Neutrophil (primary cell): Measurements from ENCODE around the gene PFKL.

Experiments
- H3K27ac ChIP-seq: fragments of 200-600 bp; sonication (generic); 2 replicates; pipeline ENCODE4 v1.5.1; 2016; ENCODE audit warnings: mild to moderate bottlenecking, moderate library complexity
- H3K27me3 ChIP-seq: fragments of 200-600 bp; sonication (generic); 2 replicates; pipeline ENCODE4 v1.6.0; 2016; ENCODE audit warnings: mild to moderate bottlenecking
- H3K36me3 ChIP-seq: fragments of 200-600 bp; sonication (generic); 2 replicates; pipeline ENCODE4 v1.5.1; 2017
- H3K4me1 ChIP-seq, 2 experiments: fragments of 200-600 bp in 1 of 2; sonication (generic) in 1 of 2; 1 replicate in 1 of 2; 2 replicates in 1 of 2; pipeline versions ENCODE4 v1.5.1 to v1.6.1; 2013 to 2016; ENCODE audit warnings: low read depth in 1 of 2, low read length in 1 of 2, mild to moderate bottlenecking in 1 of 2, moderate library complexity in 1 of 2; ENCODE audit not compliant: control insufficient read depth in 1 of 2, insufficient read depth in 1 of 2
- H3K4me3 ChIP-seq, 2 experiments: fragments of 200-600 bp in 1 of 2; sonication (generic) in 1 of 2; 1 replicate in 1 of 2; 2 replicates in 1 of 2; pipeline ENCODE4 v1.5.1; 2013 to 2016; ENCODE audit warnings: low read depth in 1 of 2, low read length in 1 of 2, mild to moderate bottlenecking in 1 of 2, moderate library complexity in 1 of 2
- H3K9me3 ChIP-seq: fragments of 200-600 bp; sonication (generic); 2 replicates; pipeline ENCODE4 v1.5.1; 2016
- TF ChIP-seq, protein P1 (sequence below): fragments of 200-600 bp; sonication (generic); IDR thresholded peaks from 2 replicates; pipeline ENCODE4 v1.5.1; 2016; ENCODE audit warnings: antibody characterized with exemption

Gene PFKL

DNA sequence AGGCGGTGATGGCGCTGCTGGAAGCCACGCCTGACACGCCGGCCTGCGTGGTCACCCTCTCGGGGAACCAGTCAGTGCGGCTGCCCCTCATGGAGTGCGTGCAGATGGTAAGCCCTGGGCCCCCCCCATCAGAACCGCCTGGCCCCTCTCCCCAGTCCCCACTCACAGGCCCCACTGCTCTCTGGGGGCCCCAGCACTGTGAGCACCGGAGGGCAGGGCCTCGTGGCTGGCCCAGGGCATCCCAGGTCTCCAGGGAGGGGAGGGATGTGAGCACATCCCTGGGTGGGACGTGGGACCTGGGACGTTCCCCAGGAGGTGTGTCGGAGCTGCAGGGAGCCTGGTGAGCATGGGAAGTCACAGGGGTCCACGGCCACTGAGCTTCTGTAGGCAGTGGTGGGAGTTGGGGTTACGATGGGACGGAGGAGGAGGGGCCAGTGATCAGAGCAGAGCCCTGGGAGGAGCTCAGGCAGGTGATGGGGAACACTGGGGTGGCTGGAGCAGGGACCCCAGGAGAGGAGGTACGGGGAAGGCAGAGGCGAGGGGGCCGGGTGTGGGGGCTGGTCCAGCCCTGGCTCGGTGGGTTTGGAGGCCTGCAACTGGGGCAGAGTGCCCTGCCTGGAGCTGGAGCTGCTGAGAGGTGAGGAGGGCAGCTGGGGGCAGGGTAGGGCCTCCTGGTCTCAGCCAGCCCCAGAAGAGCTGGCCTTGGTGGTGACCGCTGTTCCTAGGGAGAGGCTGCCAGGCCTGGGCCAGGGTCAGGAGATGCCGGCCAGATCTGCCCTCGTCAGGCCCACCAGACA is 18.8 kb downstream of the PFKL start:
- H3K4me3 ChIP-seq, result no peak overlapping the region
- no peaks in the 10 kb centered on the region for H3K27me3 ChIP-seq
- H3K4me1 ChIP-seq, result no peaks in the 10 kb centered on the region
- H3K27ac ChIP-seq, result no peak overlapping the region
- TF ChIP-seq, protein P1, sequence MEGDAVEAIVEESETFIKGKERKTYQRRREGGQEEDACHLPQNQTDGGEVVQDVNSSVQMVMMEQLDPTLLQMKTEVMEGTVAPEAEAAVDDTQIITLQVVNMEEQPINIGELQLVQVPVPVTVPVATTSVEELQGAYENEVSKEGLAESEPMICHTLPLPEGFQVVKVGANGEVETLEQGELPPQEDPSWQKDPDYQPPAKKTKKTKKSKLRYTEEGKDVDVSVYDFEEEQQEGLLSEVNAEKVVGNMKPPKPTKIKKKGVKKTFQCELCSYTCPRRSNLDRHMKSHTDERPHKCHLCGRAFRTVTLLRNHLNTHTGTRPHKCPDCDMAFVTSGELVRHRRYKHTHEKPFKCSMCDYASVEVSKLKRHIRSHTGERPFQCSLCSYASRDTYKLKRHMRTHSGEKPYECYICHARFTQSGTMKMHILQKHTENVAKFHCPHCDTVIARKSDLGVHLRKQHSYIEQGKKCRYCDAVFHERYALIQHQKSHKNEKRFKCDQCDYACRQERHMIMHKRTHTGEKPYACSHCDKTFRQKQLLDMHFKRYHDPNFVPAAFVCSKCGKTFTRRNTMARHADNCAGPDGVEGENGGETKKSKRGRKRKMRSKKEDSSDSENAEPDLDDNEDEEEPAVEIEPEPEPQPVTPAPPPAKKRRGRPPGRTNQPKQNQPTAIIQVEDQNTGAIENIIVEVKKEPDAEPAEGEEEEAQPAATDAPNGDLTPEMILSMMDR, result no peak
- no peaks in the 10 kb centered on the region for H3K9me3 ChIP-seq
- peaks cover 98% of the 10 kb centered on the region for H3K36me3 ChIP-seq

DNA sequence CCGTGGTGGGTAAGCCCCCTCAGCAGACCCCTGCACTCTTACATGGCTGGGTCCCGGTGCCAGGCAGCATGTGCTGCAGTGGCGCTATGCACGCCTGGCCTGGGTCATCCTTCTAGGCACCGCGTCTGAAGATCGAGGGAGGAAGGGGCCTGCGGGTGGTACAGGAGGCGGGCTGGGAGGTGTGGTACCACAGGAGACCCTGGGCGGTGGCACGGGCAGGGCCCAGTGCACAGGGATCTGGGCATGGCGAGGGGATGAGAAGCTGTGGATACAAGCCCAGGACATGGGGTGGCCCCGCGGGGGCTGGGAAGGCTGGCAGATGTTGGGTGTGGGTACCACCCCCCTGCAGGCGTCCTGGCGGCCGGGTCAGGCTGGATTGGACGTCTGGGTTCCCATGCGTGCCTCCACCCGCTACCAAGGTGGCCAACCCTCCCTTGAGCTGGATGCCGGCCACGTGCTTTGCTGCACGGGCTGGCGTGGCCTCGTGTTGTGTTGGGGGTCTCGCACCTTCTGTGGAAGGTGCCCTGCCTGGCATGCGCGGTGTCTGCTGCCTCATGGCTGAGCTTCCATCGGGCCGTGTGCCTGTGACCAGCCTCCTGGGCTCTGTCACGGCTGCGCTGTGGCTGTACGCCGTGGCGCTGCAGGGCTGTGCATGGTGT is 19.7 kb downstream of the PFKL start:
- TF ChIP-seq, protein P1, result no peak
- H3K4me3 ChIP-seq, result no peak overlapping the region
- no peak overlapping the region for H3K27ac ChIP-seq
- peaks cover 98% of the 10 kb centered on the region for H3K36me3 ChIP-seq
- no peaks in the 10 kb centered on the region for H3K27me3 ChIP-seq
- no peaks in the 10 kb centered on the region for H3K9me3 ChIP-seq
- no peaks in the 10 kb centered on the region for H3K4me1 ChIP-seq

DNA sequence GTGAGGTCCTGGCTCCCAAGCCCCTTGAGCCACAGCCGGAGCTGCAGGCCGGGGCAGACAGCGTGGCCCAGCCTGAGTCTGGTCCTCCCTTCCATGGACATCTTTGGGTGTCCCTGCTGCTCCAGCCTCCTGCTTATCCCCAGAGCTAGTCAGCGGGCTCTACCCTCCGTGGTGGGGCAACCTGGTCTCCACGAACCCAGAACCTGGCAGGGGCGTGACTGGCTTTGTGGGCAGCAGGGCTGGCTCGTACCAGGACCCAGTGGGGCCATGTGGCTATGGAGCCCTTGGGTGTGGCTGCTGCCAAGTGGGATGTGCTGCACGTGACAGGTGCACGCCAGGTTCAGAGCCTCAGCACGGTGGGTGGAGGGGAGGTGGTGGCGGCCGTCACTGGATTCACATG is 21.0 kb downstream of the PFKL start:
- H3K36me3 ChIP-seq, result peaks cover 99% of the 10 kb centered on the region
- H3K27me3 ChIP-seq, result no peaks in the 10 kb centered on the region
- no peaks in the 10 kb centered on the region for H3K4me1 ChIP-seq
- H3K4me3 ChIP-seq, result no peak overlapping the region
- TF ChIP-seq, protein P1, result no peak
- H3K27ac ChIP-seq, result no peak overlapping the region
- H3K9me3 ChIP-seq, result no peaks in the 10 kb centered on the region

DNA sequence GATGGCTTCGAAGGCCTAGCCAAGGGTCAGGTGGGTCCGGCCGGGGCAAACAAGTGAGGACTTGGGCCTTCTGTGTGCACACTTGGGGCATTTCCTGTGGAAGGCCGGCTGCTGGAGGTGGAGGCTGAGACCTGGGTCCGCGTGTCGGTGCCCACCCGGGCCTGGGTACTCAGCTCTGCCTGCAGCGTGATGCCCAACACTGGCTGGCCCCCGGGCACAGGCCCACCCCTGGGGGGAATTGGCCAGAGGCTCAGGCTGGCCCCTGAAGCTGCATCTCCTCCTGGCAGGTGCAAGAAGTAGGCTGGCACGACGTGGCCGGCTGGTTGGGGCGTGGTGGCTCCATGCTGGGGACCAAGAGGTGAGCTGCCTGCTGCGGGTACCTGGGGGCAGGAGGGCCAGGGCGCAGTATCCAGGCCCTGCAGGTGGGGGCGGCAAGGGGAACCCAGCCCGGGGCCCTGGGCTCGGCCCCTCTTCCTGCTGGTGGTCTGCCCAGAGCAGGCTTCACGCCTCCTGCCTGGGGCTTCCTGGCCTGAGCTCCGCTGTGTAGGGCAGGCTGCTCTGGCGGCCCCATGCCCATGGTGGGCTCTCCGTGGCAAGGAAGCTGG is 22.1 kb downstream of the PFKL start:
- TF ChIP-seq, protein P1, result no peak
- H3K4me1 ChIP-seq, result no peaks in the 10 kb centered on the region
- H3K4me3 ChIP-seq, result no peak overlapping the region
- H3K27me3 ChIP-seq, result no peaks in the 10 kb centered on the region
- H3K36me3 ChIP-seq, result peaks cover 99% of the 10 kb centered on the region
- no peak overlapping the region for H3K27ac ChIP-seq
- H3K9me3 ChIP-seq, result no peaks in the 10 kb centered on the region

DNA sequence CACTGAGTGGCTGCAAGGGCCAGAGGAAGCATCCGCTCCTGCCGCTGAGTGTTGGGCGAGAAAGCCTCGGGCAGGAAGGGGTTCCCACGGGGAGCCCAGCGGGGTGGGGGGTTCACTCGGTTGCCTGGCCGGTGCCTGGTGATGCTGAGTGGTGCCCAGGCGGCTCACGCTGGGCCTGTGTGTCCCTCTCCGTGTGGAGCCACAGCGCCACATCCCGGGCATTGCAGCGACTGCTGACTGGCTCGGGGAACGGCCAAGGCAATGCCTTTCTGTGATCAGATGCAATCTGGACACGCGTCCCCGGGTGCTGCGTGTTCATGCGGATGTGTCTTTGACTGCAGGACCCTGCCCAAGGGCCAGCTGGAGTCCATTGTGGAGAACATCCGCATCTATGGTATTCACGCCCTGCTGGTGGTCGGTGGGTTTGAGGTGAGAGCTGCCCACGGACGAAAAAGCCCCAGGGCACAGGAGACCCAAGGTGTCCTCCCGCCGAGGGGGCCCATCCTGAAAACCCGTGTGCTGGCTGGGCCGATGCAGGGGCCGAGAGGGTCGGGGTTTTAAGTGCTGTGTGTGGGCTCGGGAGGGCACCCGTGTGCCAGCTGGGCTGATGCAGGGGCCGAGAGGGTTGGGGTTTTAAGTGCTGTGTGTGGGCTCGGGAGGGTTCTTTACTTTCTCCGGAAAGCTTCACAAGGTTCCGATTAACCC is 22.9 kb downstream of the PFKL start:
- Histone ChIP-seq H3K4me3 (no peak overlapping the region), H3K4me1 (peaks cover 8% of the 10 kb centered on the region in 2 experiments), H3K36me3 (peaks cover 99% of the 10 kb centered on the region), H3K9me3 (no peaks in the 10 kb centered on the region), H3K27me3 (no peaks in the 10 kb centered on the region), H3K27ac (no peak overlapping the region)
- TF ChIP-seq, protein P1, result no peak
